ENCODE results near the gene CHMP1B.
"Not testable (repeated sequence)": the region's sequence is repeated elsewhere in the genome, so short reads cannot be mapped to it uniquely, and the experiment has no call there.

CHMP1B gene

GRCh38 chr18:11871501-11871900 is 20.3 kb downstream of the CHMP1B start:
- no peak for DNase-seq (ENCODE audit: low spot score)

- DNase-seq (ENCODE audit: low spot score) = peak; percentile 52
Observed at GRCh38 chr18:11872479-11873136, 21.4 kb downstream of the CHMP1B start.

GRCh38 chr18:11873670-11874340 is 22.6 kb downstream of the CHMP1B start:
- no peak for DNase-seq (ENCODE audit: low spot score)

GRCh38 chr18:11874676-11875075 is 23.5 kb downstream of the CHMP1B start:
- DNase-seq (ENCODE audit: low spot score) = no peak

GRCh38 chr18:11877497-11878135 is 26.4 kb downstream of the CHMP1B start:
- DNase-seq (ENCODE audit: low spot score) = no peak

GRCh38 chr18:11880586-11881304 is 29.5 kb downstream of the CHMP1B start:
- no peak for DNase-seq (ENCODE audit: low spot score)

- no peak for DNase-seq (ENCODE audit: low spot score)
Observed at GRCh38 chr18:11882636-11883035, 31.4 kb downstream of the CHMP1B start.

DNA sequence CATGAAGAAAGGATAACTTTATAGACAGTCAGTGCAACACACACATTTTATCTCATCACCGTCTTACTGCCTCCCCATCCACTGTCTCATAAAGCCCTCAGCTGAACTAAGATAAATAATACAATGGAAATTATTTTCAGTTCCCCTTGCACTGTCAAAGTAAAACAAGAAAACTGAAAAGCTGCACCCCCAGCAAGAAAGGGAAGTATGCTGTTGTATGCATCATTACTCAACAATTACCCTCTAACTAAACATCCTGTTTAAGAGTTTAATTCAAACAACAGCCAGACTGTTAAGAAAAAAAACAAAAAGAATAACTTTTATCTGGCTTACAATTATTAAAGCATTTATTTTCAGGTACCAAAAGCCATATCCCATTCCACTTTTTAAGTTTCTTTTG is 31.9 kb downstream of the CHMP1B start:
- DNase-seq (ENCODE audit: low spot score) = no peak

GRCh38 chr18:11884396-11885030 is 33.3 kb downstream of the CHMP1B start:
- no peak for DNase-seq (ENCODE audit: low spot score)

DNA sequence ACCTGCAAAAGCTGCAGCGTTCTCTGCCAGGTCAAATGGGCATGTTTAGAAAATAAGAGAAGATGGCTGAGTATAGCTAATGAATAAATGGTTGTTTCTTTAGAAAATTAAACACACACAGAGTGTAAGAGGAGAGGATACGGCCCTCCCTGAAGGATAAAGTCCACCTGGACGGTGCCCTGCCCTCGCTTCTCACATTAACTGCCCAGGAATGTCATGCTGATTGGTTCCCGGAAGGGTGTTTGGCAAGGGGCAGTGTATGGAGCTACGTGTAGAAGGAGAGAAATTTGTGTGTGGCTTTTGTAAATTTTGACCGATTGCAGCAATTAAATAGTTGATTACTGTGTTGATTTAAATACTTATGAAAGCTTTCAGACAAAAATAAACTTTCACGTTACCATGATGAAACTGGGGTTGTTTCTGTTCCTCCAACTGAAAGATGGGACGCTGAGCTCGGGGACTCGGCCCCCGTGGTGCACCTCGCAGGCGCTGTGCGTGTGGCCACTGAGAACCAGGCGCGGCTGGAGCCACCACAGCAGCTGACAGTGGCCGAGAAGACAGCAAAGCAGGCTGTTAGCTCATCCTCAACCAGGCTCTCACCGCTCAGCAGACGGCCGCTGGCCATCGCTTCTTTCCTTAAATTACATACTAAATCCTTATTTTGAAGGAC is 34.2 kb downstream of the CHMP1B start:
- DNase-seq (ENCODE audit: low spot score) = peak; percentile 21

GRCh38 chr18:11886577-11887110 is 35.4 kb downstream of the CHMP1B start:
- no peak for DNase-seq (ENCODE audit: low spot score)

GRCh38 chr18:11887328-11888128 is 36.3 kb downstream of the CHMP1B start:
- peak; percentile 77 for DNase-seq (ENCODE audit: low spot score)

GRCh38 chr18:11888726-11889125 is 37.5 kb downstream of the CHMP1B start:
- no peak for DNase-seq (ENCODE audit: low spot score)

GRCh38 chr18:11889284-11889683 is 38.1 kb downstream of the CHMP1B start:
- DNase-seq (ENCODE audit: low spot score) = no peak

GRCh38 chr18:11891737-11892136 is 40.5 kb downstream of the CHMP1B start:
- DNase-seq (ENCODE audit: low spot score) = no peak

- not testable (repeated sequence) for DNase-seq (ENCODE audit: low spot score)
Observed at GRCh38 chr18:11892438-11892837, 41.2 kb downstream of the CHMP1B start.

DNA sequence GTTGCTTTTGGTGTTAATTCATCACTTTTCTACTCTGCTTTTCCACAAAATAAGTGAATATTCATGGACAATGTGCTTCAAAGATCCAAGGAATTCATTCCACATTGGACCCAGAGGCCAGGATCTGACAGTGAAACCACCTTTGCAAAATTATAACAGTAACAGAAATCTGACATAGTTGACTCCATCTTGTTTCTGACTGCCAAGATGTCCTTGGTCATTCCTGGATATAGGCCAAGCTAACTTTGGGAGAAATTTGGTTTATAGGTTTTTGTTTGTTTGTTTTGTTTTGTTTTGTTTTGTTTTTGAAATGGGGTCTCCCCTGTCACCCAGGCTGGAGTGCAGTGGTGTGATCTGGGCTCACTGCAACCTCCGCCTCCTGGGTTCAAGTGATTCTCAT is 46.6 kb downstream of the CHMP1B start:
- DNase-seq (ENCODE audit: low spot score) = no peak

DNA sequence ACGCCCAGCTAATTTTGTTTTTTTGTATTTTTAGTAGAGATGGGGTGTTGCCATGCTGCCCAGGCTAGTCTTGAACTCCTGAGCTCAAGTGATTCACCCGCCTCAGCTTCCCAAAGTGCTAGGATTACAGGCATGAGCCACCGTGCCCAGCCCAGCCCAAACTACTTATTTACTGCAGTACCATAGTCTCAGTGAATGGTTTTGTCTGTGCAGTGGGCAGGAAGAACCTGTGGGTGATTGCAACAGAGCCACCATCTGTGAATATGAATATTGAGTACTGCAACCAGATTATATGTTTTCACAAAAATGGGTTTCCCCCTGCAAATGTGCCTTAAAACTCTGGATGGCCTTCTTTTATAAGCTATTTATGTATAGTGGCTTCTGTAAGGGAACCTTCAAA is 47.9 kb downstream of the CHMP1B start:
- no peak for DNase-seq (ENCODE audit: low spot score)

DNA sequence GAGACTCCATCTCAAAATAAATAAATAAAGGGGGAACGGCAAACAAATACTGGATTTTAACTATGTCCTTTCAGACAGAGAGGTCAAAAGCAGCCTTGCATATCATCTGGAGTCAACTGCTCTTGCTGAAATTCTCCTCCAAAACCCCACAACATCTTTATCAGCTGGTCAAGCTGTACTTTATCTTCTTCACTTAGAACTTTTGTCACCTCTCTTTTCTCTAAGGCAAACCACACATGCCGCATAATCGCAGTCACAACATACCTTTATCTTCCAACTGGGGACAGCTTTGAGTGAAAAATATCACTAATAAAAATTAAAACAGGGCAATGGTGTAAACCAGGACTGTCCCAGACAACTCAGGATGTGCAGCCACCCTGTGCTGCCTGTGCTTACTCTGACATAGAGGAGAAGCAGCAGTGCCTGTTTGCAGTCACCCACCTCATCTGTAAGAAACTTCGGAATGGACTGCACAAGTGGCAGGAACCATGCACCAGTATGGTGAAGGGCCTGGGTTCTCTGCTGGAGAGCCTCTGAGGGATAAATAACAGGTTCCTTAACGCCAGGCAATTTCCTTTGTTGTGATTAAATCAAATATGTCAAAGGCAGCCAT is 50.7 kb downstream of the CHMP1B start:
- DNase-seq (ENCODE audit: low spot score) = no peak
